Neural progenitor cell (in vitro differentiated cells): ENCODE data around the gene MYLK.
A peak's percentile ranks its signal among the peaks of the same experiment; 100 is the strongest.

Source experiments
- EZH2 ChIP-seq: fragments of 200-600 bp; sonication (generic); IDR thresholded peaks from 2 replicates; pipeline ENCODE4 v1.6.1; 2017; ENCODE audit warnings: antibody characterized with exemption, mild to moderate bottlenecking, moderate library complexity
- EZH2phosphoT487 ChIP-seq: fragments of 200-600 bp; sonication (generic); IDR thresholded peaks from 2 replicates; pipeline ENCODE4 v1.6.1; 2017; ENCODE audit warnings: antibody characterized with exemption
- TF ChIP-seq, protein P1 (sequence below): fragments of 200-600 bp; sonication (generic); IDR thresholded peaks from 2 replicates; pipeline ENCODE4 v1.5.1; 2017; ENCODE audit warnings: antibody characterized with exemption, mild to moderate bottlenecking

DNA sequence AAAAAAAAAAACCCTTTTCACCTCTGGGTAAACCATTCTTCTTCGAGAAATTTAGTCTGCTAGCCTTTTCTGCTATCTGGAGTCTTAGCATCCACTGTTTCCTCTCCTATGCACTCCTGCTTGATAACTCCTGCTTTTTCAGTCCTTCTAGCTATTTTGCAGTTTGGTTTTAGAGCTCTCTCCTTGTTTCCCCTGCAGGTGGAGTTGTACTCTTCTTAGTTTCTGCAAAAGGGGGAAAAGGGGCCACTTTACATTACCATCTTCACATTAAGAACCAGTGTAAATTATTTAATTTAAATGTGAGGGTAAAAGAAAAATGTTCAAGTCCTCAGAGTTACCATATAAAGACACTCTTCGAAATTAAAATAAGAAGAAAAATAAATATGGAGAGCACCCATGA lies 23.6 kb upstream of the MYLK start:
- TF ChIP-seq, protein P1, sequence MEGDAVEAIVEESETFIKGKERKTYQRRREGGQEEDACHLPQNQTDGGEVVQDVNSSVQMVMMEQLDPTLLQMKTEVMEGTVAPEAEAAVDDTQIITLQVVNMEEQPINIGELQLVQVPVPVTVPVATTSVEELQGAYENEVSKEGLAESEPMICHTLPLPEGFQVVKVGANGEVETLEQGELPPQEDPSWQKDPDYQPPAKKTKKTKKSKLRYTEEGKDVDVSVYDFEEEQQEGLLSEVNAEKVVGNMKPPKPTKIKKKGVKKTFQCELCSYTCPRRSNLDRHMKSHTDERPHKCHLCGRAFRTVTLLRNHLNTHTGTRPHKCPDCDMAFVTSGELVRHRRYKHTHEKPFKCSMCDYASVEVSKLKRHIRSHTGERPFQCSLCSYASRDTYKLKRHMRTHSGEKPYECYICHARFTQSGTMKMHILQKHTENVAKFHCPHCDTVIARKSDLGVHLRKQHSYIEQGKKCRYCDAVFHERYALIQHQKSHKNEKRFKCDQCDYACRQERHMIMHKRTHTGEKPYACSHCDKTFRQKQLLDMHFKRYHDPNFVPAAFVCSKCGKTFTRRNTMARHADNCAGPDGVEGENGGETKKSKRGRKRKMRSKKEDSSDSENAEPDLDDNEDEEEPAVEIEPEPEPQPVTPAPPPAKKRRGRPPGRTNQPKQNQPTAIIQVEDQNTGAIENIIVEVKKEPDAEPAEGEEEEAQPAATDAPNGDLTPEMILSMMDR = peak; percentile 42
- no peak for TF ChIP-seq EZH2phosphoT487
- TF ChIP-seq EZH2 = no peak
